H1 (cell line): Measurements from ENCODE around the gene RNASE12. TPM values are rescaled to one million over a fixed set of nuclear protein-coding genes. Genes with fewer than 3 reads are reported as not detected.

Experiments
- CEBPB ChIP-seq: IDR thresholded peaks from 2 replicates; pipeline ENCODE4 v1.6.1; 2012; ENCODE audit warnings: low read depth, low read length
- CTCF ChIP-seq, 3 experiments: IDR thresholded peaks; 1 replicate in 2 of 3; 2 replicates in 1 of 3; pipeline versions ENCODE4 v1.5.1 to v1.6.1; 2011; ENCODE audit warnings: low read length in 3 of 3, mild to moderate bottlenecking in 3 of 3, inconsistent platforms in 2 of 3, low read depth in 1 of 3, moderate library complexity in 1 of 3; ENCODE audit not compliant: insufficient read depth in 1 of 3; ENCODE audit errors: control extremely low read depth in 1 of 3
- FOSL1 ChIP-seq: IDR thresholded peaks from 2 replicates; pipeline ENCODE4 v1.6.1; 2011; ENCODE audit warnings: mild to moderate bottlenecking, low read depth, low read length, moderate library complexity; ENCODE audit not compliant: insufficient read depth
- NANOG ChIP-seq: IDR thresholded peaks from 2 replicates; pipeline ENCODE4 v1.6.1; 2011; ENCODE audit warnings: low read length, low read depth, mild to moderate bottlenecking, inconsistent platforms; ENCODE audit not compliant: insufficient read depth, poor library complexity, severe bottlenecking
- SIRT6 ChIP-seq: IDR thresholded peaks from one replicate; pipeline ENCODE4 v1.7.1; 2012; ENCODE audit warnings: low read length, inconsistent platforms
- SP4 ChIP-seq: IDR thresholded peaks from 2 replicates; pipeline ENCODE4 v1.6.1; 2012; ENCODE audit warnings: low read length, inconsistent platforms
- polyA plus RNA-seq, 7 experiments: library from polyadenylated mRNA; depleted of rRNA in 3 of 7; stranded (reverse) in 5 of 7; unstranded in 2 of 7; fragments of >200 nt in 5 of 7; fragments of 200-250 nt in 2 of 7; gene quantifications; 1 replicate in 5 of 7; 2 replicates in 1 of 7; 4 replicates in 1 of 7; pipeline versions ENCODE4 v1.2.1 to v1.2.3, GENCODE V29; 2011 to 2013; ENCODE audit warnings: missing spikeins in 2 of 7, mixed read lengths in 2 of 7
- total RNA-seq: library from RNA; stranded (reverse); fragmentation: NEBNext Ultra II Directional; extraction: Animal tissue kit (Norgen Biotek cat#: 25700); gene quantifications from 2 replicates; pipeline ENCODE4 v1.2.1, GENCODE V29; 2021

RNASE12 gene
- total and polyA plus RNA-seq, 2 of the 8 experiments (the other 6 are each of a cell fraction or from before 2014, with no cell fraction given), result not detected

- no peak for TF ChIP-seq CTCF (IDR thresholded peaks at IDR 0.05; ENCODE audit: control extremely low read depth in 1 of 3, insufficient read depth in 1 of 3, low read depth in 1 of 3, low read length in 3 of 3)
- no peak for TF ChIP-seq NANOG
- TF ChIP-seq FOSL1, result no peak
- TF ChIP-seq CEBPB, result no peak
- TF ChIP-seq SP4, result no peak
- TF ChIP-seq SIRT6, result no peak
Measured at GRCh38 chr14:20612403-20612802, 21.2 kb upstream of the RNASE12 start (continued).
